ENCODE data around the gene ZNF331.

Gene ZNF331

DNA sequence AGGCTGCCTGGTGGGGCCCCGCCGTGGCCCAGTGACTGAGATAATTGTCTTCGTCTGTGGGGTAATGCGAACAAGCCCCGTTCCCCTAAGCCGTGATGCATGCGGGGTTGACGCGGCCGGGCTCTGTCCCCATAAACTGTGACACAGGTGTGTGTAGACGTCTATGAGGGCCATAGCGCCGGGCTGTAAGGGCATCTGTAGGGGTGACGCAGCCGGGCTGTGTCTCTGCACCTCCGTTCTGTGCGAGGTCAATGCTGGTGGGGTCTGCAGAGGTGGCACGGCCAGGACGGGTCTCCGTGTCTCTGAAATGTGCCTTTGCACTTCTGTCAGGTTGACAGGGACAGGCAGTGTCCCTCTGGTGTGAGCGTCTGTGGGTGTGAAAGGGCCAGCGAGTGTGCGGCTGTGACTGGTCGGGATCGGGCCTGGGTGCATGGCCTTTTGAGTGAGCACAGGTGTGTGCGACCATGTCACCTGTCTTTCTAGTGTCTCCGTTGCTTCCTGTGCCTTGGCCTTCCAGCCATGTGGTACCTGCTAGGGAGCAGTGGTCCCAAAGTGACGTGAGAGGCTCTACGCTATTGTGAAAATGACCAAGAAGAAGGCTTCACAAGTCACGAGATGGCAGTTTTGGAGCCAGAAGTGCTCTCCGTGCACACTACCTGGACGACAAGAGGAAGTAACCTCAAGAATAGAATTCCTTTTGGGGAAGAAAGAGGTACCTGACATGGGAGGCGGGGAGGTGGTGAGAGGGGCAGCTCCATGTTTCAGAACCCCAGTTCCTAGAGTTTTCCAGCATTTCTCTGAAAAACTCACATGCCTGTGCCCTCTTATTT, 16.4 kb upstream of the ZNF331 start:
- TF ChIP-seq, protein P1, sequence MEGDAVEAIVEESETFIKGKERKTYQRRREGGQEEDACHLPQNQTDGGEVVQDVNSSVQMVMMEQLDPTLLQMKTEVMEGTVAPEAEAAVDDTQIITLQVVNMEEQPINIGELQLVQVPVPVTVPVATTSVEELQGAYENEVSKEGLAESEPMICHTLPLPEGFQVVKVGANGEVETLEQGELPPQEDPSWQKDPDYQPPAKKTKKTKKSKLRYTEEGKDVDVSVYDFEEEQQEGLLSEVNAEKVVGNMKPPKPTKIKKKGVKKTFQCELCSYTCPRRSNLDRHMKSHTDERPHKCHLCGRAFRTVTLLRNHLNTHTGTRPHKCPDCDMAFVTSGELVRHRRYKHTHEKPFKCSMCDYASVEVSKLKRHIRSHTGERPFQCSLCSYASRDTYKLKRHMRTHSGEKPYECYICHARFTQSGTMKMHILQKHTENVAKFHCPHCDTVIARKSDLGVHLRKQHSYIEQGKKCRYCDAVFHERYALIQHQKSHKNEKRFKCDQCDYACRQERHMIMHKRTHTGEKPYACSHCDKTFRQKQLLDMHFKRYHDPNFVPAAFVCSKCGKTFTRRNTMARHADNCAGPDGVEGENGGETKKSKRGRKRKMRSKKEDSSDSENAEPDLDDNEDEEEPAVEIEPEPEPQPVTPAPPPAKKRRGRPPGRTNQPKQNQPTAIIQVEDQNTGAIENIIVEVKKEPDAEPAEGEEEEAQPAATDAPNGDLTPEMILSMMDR (IDR thresholded peaks at IDR 0.05; ENCODE audit: low read depth, low read length, missing control alignments), result no peak
- no peak for DNase-seq (ENCODE audit: extremely low read depth, low read depth)
- H3K4me3 ChIP-seq (replicated peaks; ENCODE audit: low read depth, low read length), result peak overlapping the region; percentile 77

DNA sequence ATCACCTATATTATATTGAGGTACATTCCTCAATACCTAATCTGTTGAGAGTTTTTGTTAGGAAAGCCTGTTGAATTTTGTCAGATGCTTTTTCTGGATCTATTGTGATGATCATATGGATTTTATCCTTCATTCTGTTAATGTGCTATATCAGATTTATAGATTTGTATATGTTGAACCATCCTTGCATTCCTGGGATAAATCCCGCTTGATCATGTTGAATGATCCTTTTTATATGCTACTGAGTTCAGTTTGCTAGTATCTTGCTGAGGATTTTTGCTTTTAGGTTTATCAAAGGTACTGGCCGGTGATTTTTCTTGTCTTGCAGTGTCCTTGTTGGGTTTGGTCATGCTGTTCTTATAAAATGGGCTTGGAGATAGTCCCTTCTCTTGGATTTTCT, 12.0 kb upstream of the ZNF331 start:
- DNase-seq (ENCODE audit: extremely low read depth, low read depth), result no peak
- TF ChIP-seq, protein P1 (IDR thresholded peaks at IDR 0.05; ENCODE audit: low read depth, low read length, missing control alignments), result no peak
- no peak overlapping the region for H3K4me3 ChIP-seq (replicated peaks; ENCODE audit: low read depth, low read length)

DNA sequence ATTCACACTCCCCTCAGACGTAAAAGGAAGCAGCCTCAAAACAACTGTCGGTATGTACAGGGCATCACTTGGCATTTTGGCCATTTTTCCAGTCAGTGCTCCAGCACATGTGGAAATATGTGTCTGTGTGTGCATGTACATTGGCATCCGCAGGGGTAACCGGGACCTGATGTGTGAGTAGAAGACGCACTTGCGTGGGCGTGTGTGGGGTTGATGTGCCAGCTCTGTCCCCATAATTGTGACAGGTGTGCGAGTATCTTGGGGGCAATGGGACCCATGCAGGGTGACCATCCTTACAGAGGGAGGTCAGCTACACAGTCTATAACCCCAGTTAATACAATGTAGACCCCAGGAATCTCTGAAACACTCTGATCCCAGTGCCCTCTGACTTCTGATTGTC, 7.3 kb upstream of the ZNF331 start:
- DNase-seq (ENCODE audit: extremely low read depth, low read depth), result no peak
- no peak overlapping the region for H3K4me3 ChIP-seq (replicated peaks; ENCODE audit: low read depth, low read length)
- TF ChIP-seq, protein P1 (IDR thresholded peaks at IDR 0.05; ENCODE audit: low read depth, low read length, missing control alignments), result no peak

DNA sequence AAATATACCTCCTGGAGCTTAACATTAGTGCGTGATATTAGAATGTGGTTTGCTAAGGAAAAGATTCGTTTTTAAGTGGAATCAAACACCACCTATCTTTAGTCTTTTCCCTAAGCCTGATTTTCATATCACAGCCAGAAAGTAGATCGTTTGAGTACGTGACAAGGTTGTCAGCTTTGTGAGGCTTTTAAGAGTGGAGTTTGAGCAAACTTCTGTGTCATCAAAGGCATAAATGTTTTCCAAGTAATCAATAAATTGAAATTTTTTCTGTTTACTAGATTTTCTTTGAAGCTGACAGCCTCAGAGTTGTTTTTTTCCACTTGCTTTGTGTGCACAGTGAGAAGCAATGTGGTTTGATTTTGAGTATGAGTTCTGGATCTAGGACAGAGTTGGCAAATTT, 6.5 kb upstream of the ZNF331 start:
- TF ChIP-seq, protein P1 (IDR thresholded peaks at IDR 0.05; ENCODE audit: low read depth, low read length, missing control alignments), result no peak
- no peak for DNase-seq (ENCODE audit: extremely low read depth, low read depth)
- H3K4me3 ChIP-seq (replicated peaks; ENCODE audit: low read depth, low read length), result no peak overlapping the region

DNA sequence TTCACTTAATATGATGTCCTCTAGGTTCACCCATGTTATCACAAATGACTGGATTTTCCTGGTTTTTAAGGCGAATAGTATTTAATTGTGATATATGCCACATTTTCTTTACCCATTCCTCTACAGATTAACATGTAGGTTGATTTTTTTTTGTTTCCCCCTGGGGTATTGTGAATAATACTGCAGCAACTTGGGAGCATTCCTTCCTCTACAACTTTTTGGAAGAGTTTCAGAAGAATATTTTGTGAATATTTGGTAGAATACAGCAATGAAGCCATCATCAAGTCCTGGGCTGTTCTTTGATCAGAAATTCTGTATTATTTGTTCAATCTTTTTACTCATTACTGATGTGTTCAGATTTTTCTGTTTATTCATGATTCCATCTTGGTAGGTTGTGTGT, 5.6 kb upstream of the ZNF331 start:
- TF ChIP-seq, protein P1 (IDR thresholded peaks at IDR 0.05; ENCODE audit: low read depth, low read length, missing control alignments), result no peak
- H3K4me3 ChIP-seq (replicated peaks; ENCODE audit: low read depth, low read length), result no peak overlapping the region
- no peak for DNase-seq (ENCODE audit: extremely low read depth, low read depth)

DNA sequence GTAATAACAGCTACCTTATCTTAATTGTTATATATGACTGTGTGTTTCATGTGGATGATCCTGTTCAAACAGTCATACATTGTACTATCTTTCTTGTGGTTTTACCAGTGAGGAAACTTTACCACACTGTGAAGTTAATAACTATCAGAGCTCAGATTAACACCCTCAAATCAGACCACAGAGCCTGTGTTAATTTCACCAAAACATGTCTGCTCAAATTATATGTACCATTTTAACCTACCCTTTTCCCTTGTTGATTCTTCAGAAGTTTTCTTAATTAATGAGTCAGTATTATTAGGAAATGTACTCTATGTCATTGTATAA, 1.8 kb upstream of the ZNF331 start:
- H3K4me3 ChIP-seq (replicated peaks; ENCODE audit: low read depth, low read length), result no peak overlapping the region
- no peak for DNase-seq (ENCODE audit: extremely low read depth, low read depth)
- TF ChIP-seq, protein P1 (IDR thresholded peaks at IDR 0.05; ENCODE audit: low read depth, low read length, missing control alignments), result no peak

DNA sequence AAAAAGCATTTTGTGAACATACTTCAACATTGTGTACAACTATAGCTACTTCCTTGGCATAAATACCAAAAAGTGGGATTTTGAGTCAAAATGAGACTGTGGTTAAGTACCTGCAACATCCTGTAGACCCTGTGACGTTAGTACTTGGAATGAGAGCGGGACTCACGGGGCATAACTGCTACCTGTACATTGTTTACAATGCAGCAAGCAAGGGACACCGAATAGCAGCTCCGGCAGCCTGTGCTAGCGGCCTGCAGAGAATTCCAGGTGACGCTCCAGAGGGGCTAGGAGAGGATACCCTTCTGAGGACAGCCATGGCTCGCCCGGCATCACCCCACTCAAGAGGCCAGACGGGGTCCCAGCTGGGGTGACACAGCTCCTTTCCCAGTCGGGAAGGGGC, 824 bp upstream of the ZNF331 start:
- no peak for DNase-seq (ENCODE audit: extremely low read depth, low read depth)
- TF ChIP-seq, protein P1 (IDR thresholded peaks at IDR 0.05; ENCODE audit: low read depth, low read length, missing control alignments), result no peak
- H3K4me3 ChIP-seq (replicated peaks; ENCODE audit: low read depth, low read length), result peak overlapping the region; percentile 66

All from HFF-Myc (cell line).